H1 (cell line): ENCODE data around the gene BCAS3. TPM values are rescaled to one million over a fixed set of nuclear protein-coding genes. Genes with fewer than 3 reads are reported as not detected.

Experiments used
- CTCF ChIA-PET: fragments of 300-600 bp; sonication (Branson Sonifier 250); formaldehyde crosslinking; loops from one replicate; lab custom pipeline; 2021; ENCODE audit not compliant: partially characterized antibody; lab: Charles Lee
- POLR2A ChIA-PET: fragments of 300-600 bp; sonication (Branson Sonifier 250); formaldehyde crosslinking; loops from one replicate; lab custom pipeline; 2021; ENCODE audit warnings: inconsistent platforms; ENCODE audit not compliant: partially characterized antibody; lab: Charles Lee
- DNase-seq, 2 experiments: peaks; one replicate each; pipeline versions ENCODE4 v3.0.0 to v3.0.0-alpha.2; 2010 to 2022; ENCODE audit warnings: low spot score in 2 of 2, low read depth in 1 of 2, mixed read lengths in 1 of 2
- FAIRE-seq: peaks from 2 replicates; lab custom pipeline; 2011; peaks lifted over from hg19 to GRCh38; lab: Jason Lieb, UNC
- H2AFZ ChIP-seq: 2 replicates; pipeline ENCODE4 v1.8.1; 2012; ENCODE audit warnings: low read length, inconsistent platforms
- H2AK5ac ChIP-seq: 2 replicates; pipeline ENCODE4 v1.6.1; 2013; ENCODE audit warnings: low read depth, low read length
- H2BK120ac ChIP-seq: replicated peaks from 2 replicates; pipeline ENCODE3; 2013; ENCODE audit warnings: low read depth, low read length, inconsistent platforms
- H2BK12ac ChIP-seq: 2 replicates; pipeline ENCODE4 v1.6.1; 2013; ENCODE audit warnings: low read depth, low read length
- H2BK15ac ChIP-seq: 2 replicates; pipeline ENCODE4 v1.6.1; 2013; ENCODE audit warnings: low read length
- H2BK20ac ChIP-seq: 2 replicates; pipeline ENCODE4 v1.6.1; 2013; ENCODE audit warnings: low read length
- H2BK5ac ChIP-seq: 2 replicates; pipeline ENCODE4 v1.6.1; 2013; ENCODE audit warnings: low read depth, low read length
- H3K14ac ChIP-seq: 2 replicates; pipeline ENCODE4 v1.6.1; 2013; ENCODE audit warnings: inconsistent platforms; ENCODE audit not compliant: insufficient read length
- H3K18ac ChIP-seq: 2 replicates; pipeline ENCODE4 v1.6.1; 2013; ENCODE audit warnings: low read length; ENCODE audit errors: extremely low read depth
- H3K23ac ChIP-seq: 2 replicates; pipeline ENCODE4 v1.6.1; 2013; ENCODE audit warnings: inconsistent platforms; ENCODE audit not compliant: insufficient read length
- H3K23me2 ChIP-seq: 2 replicates; pipeline ENCODE4 v1.6.1; 2013; ENCODE audit warnings: low read depth, low read length
- H3K27ac ChIP-seq: 2 replicates; pipeline ENCODE4 v1.6.1; 2011; ENCODE audit warnings: low read depth, low read length, inconsistent platforms
- H3K27me3 ChIP-seq, 4 experiments: replicated peaks in 1 of 4; 1 replicate in 1 of 4; 2 replicates in 3 of 4; pipeline versions ENCODE4 v1.6.1 to v1.8.1; 2011 to 2013; ENCODE audit warnings: low read length in 3 of 4, mild to moderate bottlenecking in 3 of 4, inconsistent platforms in 2 of 4, mixed read lengths in 2 of 4, moderate library complexity in 1 of 4; ENCODE audit not compliant: control insufficient read depth in 3 of 4, insufficient read depth in 3 of 4; ENCODE audit errors: extremely low read depth in 1 of 4
- H3K36me3 ChIP-seq, 4 experiments: 2 replicates each; pipeline versions ENCODE4 v1.6.1 to v1.8.1; 2011 to 2013; ENCODE audit warnings: mild to moderate bottlenecking in 4 of 4, low read length in 3 of 4, moderate library complexity in 2 of 4, control low read depth in 1 of 4, inconsistent platforms in 1 of 4; ENCODE audit not compliant: insufficient read depth in 4 of 4, control insufficient read depth in 2 of 4
- H3K4ac ChIP-seq: replicated peaks from 2 replicates; pipeline ENCODE3; 2013; ENCODE audit warnings: low read length, low read depth, mixed read lengths, inconsistent platforms; ENCODE audit not compliant: insufficient read length
- H3K4me1 ChIP-seq, 4 experiments: replicated peaks in 1 of 4; 1 replicate in 1 of 4; 2 replicates in 3 of 4; pipeline versions ENCODE4 v1.6.1 to v1.8.1; 2011 to 2013; ENCODE audit warnings: low read length in 3 of 4, inconsistent platforms in 2 of 4, mixed read lengths in 1 of 4; ENCODE audit not compliant: insufficient read depth in 4 of 4, control insufficient read depth in 3 of 4
- H3K4me2 ChIP-seq, 2 experiments: 2 replicates each; pipeline versions ENCODE4 v1.6.1 to v1.8.1; 2011 to 2013; ENCODE audit warnings: low read depth in 2 of 2, low read length in 2 of 2, control low read depth in 1 of 2, inconsistent platforms in 1 of 2, mild to moderate bottlenecking in 1 of 2; ENCODE audit not compliant: insufficient read depth in 1 of 2
- H3K4me3 ChIP-seq, 4 experiments: fragments of 200-600, 300-600 bp in 1 of 4; sonication (generic), shearing (Covaris generic), sonication (Bioruptor Twin) in 1 of 4; 2 replicates each; pipeline versions ENCODE4 v1.5.1 to v1.8.1; 2011 to 2016; ENCODE audit warnings: low read length in 4 of 4, low read depth in 3 of 4, control low read depth in 2 of 4, inconsistent platforms in 2 of 4, mild to moderate bottlenecking in 2 of 4, mixed read lengths in 1 of 4, moderate library complexity in 1 of 4; ENCODE audit not compliant: insufficient read depth in 2 of 4; ENCODE audit errors: extremely low read depth in 1 of 4
- H3K56ac ChIP-seq: replicated peaks from 2 replicates; pipeline ENCODE3; 2013; ENCODE audit warnings: low read depth, mild to moderate bottlenecking, mixed read lengths, low read length, inconsistent platforms; ENCODE audit not compliant: insufficient read length
- H3K79me1 ChIP-seq: 2 replicates; pipeline ENCODE4 v1.6.1; 2013; ENCODE audit warnings: low read depth, low read length, control low read depth
- H3K79me2 ChIP-seq, 2 experiments: 2 replicates each; pipeline versions ENCODE4 v1.6.1 to v1.8.1; 2012 to 2013; ENCODE audit warnings: low read length in 2 of 2, mild to moderate bottlenecking in 2 of 2, inconsistent platforms in 1 of 2; ENCODE audit not compliant: insufficient read depth in 2 of 2, control insufficient read depth in 1 of 2
- H3K9ac ChIP-seq, 4 experiments: replicated peaks in 1 of 4; 1 replicate in 1 of 4; 2 replicates in 3 of 4; pipeline versions ENCODE4 v1.6.1 to v1.8.1; 2011 to 2013; ENCODE audit warnings: low read depth in 3 of 4, low read length in 3 of 4, control low read depth in 2 of 4, mild to moderate bottlenecking in 2 of 4, moderate library complexity in 2 of 4, inconsistent platforms in 1 of 4; ENCODE audit errors: extremely low read depth in 1 of 4
- H3K9me3 ChIP-seq, 2 experiments: 2 replicates each; pipeline versions ENCODE4 v1.6.1 to v1.8.1; 2012 to 2013; ENCODE audit warnings: mild to moderate bottlenecking in 2 of 2, moderate library complexity in 2 of 2, control low read depth in 1 of 2, inconsistent platforms in 1 of 2, low read depth in 1 of 2, low read length in 1 of 2, mixed read lengths in 1 of 2; ENCODE audit not compliant: insufficient read depth in 2 of 2
- H4K20me1 ChIP-seq, 2 experiments: replicated peaks in 1 of 2; 2 replicates each; pipeline versions ENCODE3 to v1.8.1; 2011 to 2013; ENCODE audit warnings: inconsistent platforms in 2 of 2, low read length in 2 of 2, mild to moderate bottlenecking in 1 of 2; ENCODE audit not compliant: insufficient read depth in 2 of 2, control insufficient read depth in 1 of 2
- H4K5ac ChIP-seq: 2 replicates; pipeline ENCODE4 v1.6.1; 2013; ENCODE audit warnings: low read length, low read depth, mixed read lengths, inconsistent platforms; ENCODE audit not compliant: insufficient read length
- H4K8ac ChIP-seq: 2 replicates; pipeline ENCODE4 v1.8.0; 2013; ENCODE audit warnings: mild to moderate bottlenecking, moderate library complexity, low read length, inconsistent platforms; ENCODE audit not compliant: insufficient read depth; ENCODE audit errors: extremely low read depth
- H4K91ac ChIP-seq: replicated peaks from 2 replicates; pipeline ENCODE3; 2013; ENCODE audit warnings: low read length, mixed read lengths, inconsistent platforms; ENCODE audit not compliant: insufficient read length
- BACH1 ChIP-seq: IDR thresholded peaks from 2 replicates; pipeline ENCODE4 v1.6.1; 2012; ENCODE audit warnings: low read length, improper control_type of control experiment
- BRCA1 ChIP-seq: IDR thresholded peaks from 2 replicates; pipeline ENCODE4 v1.6.1; 2012; ENCODE audit warnings: low read depth, low read length, improper control_type of control experiment
- POU5F1 ChIP-seq: IDR thresholded peaks from 2 replicates; pipeline ENCODE4 v1.6.1; 2011; ENCODE audit warnings: low read depth, mild to moderate bottlenecking, low read length, moderate library complexity
- RNF2 ChIP-seq: fragments of 200-900, 300-1000 bp; sonication (generic); IDR thresholded peaks from 2 replicates; pipeline ENCODE4 v1.7.1; 2016; ENCODE audit warnings: borderline replicate concordance, low read depth, mild to moderate bottlenecking, antibody characterized with exemption, low read length; ENCODE audit not compliant: poor library complexity, severe bottlenecking; ENCODE audit errors: missing control alignments
- RXRA ChIP-seq: IDR thresholded peaks from 2 replicates; pipeline ENCODE4 v1.6.1; 2011; ENCODE audit warnings: low read depth, mild to moderate bottlenecking, low read length, moderate library complexity; ENCODE audit not compliant: insufficient read depth
- SIN3A ChIP-seq, 2 experiments: IDR thresholded peaks in 1 of 2; conservative IDR thresholded peaks in 1 of 2; 2 replicates each; pipeline ENCODE4 v1.6.1; 2011 to 2012; ENCODE audit warnings: low read length in 2 of 2, improper control_type of control experiment in 1 of 2, low read depth in 1 of 2, mild to moderate bottlenecking in 1 of 2
- SP2 ChIP-seq: IDR thresholded peaks from 2 replicates; pipeline ENCODE4 v1.6.1; 2012; ENCODE audit warnings: mild to moderate bottlenecking, low read length, inconsistent platforms
- WGBS, 2 experiments: shearing (Covaris generic) in 1 of 2; methylation state at CpG; one replicate each; pipeline versions ENCODE4 v1.1.6 to v1.1.7; 2013 to 2015; ENCODE audit warnings: low lambda C conversion rate in 2 of 2, mixed read lengths in 2 of 2, inconsistent platforms in 1 of 2, low coverage in 1 of 2, missing lambda C conversion rate in 1 of 2; ENCODE audit not compliant: insufficient replicate concordance in 2 of 2, insufficient coverage in 1 of 2, insufficient read length in 1 of 2; ENCODE audit errors: extremely low coverage in 1 of 2, missing lambda C conversion rate in 1 of 2; 5-methylcytosine and 5-hydroxymethylcytosine counted together
- polyA plus RNA-seq, 7 experiments: library from polyadenylated mRNA; depleted of rRNA in 3 of 7; stranded (reverse) in 5 of 7; unstranded in 2 of 7; fragments of >200 nt in 5 of 7; fragments of 200-250 nt in 2 of 7; gene quantifications; 1 replicate in 5 of 7; 2 replicates in 1 of 7; 4 replicates in 1 of 7; pipeline versions ENCODE4 v1.2.1 to v1.2.3, GENCODE V29; 2011 to 2013; ENCODE audit warnings: missing spikeins in 2 of 7, mixed read lengths in 2 of 7
- total RNA-seq: library from RNA; stranded (reverse); fragmentation: NEBNext Ultra II Directional; extraction: Animal tissue kit (Norgen Biotek cat#: 25700); gene quantifications from 2 replicates; pipeline ENCODE4 v1.2.1, GENCODE V29; 2021

BCAS3 gene
- total and polyA plus RNA-seq, 2 of the 8 experiments (the other 6 are each of a cell fraction or from before 2014, with no cell fraction given): 9.9 to 13.3 TPM

- no peak overlapping the region for H2BK120ac ChIP-seq
- POLR2A ChIA-PET: no interaction called here
- FAIRE-seq (no peak), DNase-seq (no peak)
- 88% methylated on average over 3 of the region's 3 CpGs; no CpG with 5 or more reads in 1 of the 2 experiments for WGBS, 2 experiments
- H4K5ac ChIP-seq: no peak overlapping the region
- peaks cover 0 to 8% (median 4%) of the 10 kb centered on the region in 4 experiments; a peak in 5 of 7 replicates for H3K4me1 ChIP-seq
- H3K27ac ChIP-seq: no peak overlapping the region
- no peak overlapping the region for H3K23ac ChIP-seq
- no peak overlapping the region for H2AFZ ChIP-seq
- H4K8ac ChIP-seq: no peak overlapping the region
- H3K4me2 ChIP-seq: no peak overlapping the region
- H2AK5ac ChIP-seq: no peak overlapping the region
- no peaks in the 10 kb centered on the region for H3K79me2 ChIP-seq
- H4K20me1 ChIP-seq: no peaks in the 10 kb centered on the region
- H3K9ac ChIP-seq: no peak overlapping the region
- no peak overlapping the region for H3K18ac ChIP-seq
- CTCF ChIA-PET: interaction anchor here (0.7 to 1.3 kb wide), 5 partner anchors 23 to 63 kb away, joined by 3 read pairs; no protein-coding TSS in a partner anchor
- H2BK5ac ChIP-seq: no peak overlapping the region
- no peaks in the 10 kb centered on the region for H3K27me3 ChIP-seq
- H3K4ac ChIP-seq: no peak overlapping the region
- no peak overlapping the region for H2BK12ac ChIP-seq
- H3K36me3 ChIP-seq: no peaks in the 10 kb centered on the region
- H3K56ac ChIP-seq: no peak overlapping the region
- H3K4me3 ChIP-seq: no peak overlapping the region
- H3K14ac ChIP-seq: no peak overlapping the region
- no peaks in the 10 kb centered on the region for H3K79me1 ChIP-seq
- no peaks in the 10 kb centered on the region for H3K9me3 ChIP-seq
- H2BK20ac ChIP-seq: 0 out of 2 replicates have a peak overlapping the region, but pooled peaks have one; percentile 7
- H4K91ac ChIP-seq: no peak overlapping the region
- no peaks in the 10 kb centered on the region for H3K23me2 ChIP-seq
- no peak overlapping the region for H2BK15ac ChIP-seq
- TF ChIP-seq SIN3A (conservative IDR thresholded peaks at IDR 0.05 in 1 of 2, IDR thresholded peaks at IDR 0.05 in 1 of 2; ENCODE audit: low read depth in 1 of 2, low read length in 2 of 2) (no peak), BRCA1 (no peak), RNF2 (no peak), SP2 (no peak), BACH1 (no peak), POU5F1 (no peak), RXRA (no peak)
These were observed 648.7 kb downstream of the BCAS3 start for GRCh38 chr17:61326330-61326729.
